ENCODE data around the gene NAA50.

Gene NAA50

GRCh38 chr3:113744941-113745755 is 901 bp downstream of the NAA50 start:
- TF ChIP-seq, protein P1, sequence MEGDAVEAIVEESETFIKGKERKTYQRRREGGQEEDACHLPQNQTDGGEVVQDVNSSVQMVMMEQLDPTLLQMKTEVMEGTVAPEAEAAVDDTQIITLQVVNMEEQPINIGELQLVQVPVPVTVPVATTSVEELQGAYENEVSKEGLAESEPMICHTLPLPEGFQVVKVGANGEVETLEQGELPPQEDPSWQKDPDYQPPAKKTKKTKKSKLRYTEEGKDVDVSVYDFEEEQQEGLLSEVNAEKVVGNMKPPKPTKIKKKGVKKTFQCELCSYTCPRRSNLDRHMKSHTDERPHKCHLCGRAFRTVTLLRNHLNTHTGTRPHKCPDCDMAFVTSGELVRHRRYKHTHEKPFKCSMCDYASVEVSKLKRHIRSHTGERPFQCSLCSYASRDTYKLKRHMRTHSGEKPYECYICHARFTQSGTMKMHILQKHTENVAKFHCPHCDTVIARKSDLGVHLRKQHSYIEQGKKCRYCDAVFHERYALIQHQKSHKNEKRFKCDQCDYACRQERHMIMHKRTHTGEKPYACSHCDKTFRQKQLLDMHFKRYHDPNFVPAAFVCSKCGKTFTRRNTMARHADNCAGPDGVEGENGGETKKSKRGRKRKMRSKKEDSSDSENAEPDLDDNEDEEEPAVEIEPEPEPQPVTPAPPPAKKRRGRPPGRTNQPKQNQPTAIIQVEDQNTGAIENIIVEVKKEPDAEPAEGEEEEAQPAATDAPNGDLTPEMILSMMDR (IDR thresholded peaks at IDR 0.05; ENCODE audit: low read depth, low read length), result peak; percentile 66
- DNase-seq (ENCODE audit: low read depth, low spot score), result peak; percentile 89
- H3K4me3 ChIP-seq (ENCODE audit: low read depth, low read length), result peak overlapping the region; percentile 98
- in situ Hi-C loops (cut with HindIII; ENCODE audit: low sequenced_read_pairs), result no loop called here

GRCh38 chr3:113743006-113743630 is 2.9 kb downstream of the NAA50 start:
- DNase-seq (ENCODE audit: low read depth, low spot score), result no peak
- in situ Hi-C loops (cut with HindIII; ENCODE audit: low sequenced_read_pairs), result no loop called here
- TF ChIP-seq, protein P1 (IDR thresholded peaks at IDR 0.05; ENCODE audit: low read depth, low read length), result no peak
- H3K4me3 ChIP-seq (ENCODE audit: low read depth, low read length), result no peak overlapping the region

DNA sequence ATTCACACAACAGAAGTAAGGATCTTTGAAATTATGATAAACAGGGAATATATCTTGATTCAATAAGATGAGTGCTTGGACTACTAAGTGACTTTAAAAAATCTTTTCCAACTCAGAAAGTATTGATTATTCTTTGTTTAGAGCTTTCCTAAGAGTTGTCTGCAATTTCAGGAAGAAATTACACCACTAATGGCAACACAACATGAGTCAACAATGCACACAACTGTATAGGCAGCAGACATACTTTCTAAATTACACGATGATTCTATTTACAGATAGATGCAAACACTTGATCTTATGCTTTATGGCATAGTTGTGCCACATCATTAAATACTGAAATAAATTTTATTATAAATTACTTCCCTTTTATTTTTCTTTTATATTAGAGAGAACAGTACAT is 4.4 kb downstream of the NAA50 start:
- TF ChIP-seq, protein P1 (IDR thresholded peaks at IDR 0.05; ENCODE audit: low read depth, low read length), result no peak
- no peak for DNase-seq (ENCODE audit: low read depth, low spot score)
- H3K4me3 ChIP-seq (ENCODE audit: low read depth, low read length), result no peak overlapping the region
- in situ Hi-C loops (cut with HindIII; ENCODE audit: low sequenced_read_pairs), result no loop called here

- TF ChIP-seq, protein P1 (IDR thresholded peaks at IDR 0.05; ENCODE audit: low read depth, low read length), result no peak
- in situ Hi-C loops (cut with HindIII; ENCODE audit: low sequenced_read_pairs), result no loop called here
- DNase-seq (ENCODE audit: low read depth, low spot score), result no peak
- H3K4me3 ChIP-seq (ENCODE audit: low read depth, low read length), result no peak overlapping the region
Measured at GRCh38 chr3:113741086-113741485, 5.0 kb downstream of the NAA50 start.

DNA sequence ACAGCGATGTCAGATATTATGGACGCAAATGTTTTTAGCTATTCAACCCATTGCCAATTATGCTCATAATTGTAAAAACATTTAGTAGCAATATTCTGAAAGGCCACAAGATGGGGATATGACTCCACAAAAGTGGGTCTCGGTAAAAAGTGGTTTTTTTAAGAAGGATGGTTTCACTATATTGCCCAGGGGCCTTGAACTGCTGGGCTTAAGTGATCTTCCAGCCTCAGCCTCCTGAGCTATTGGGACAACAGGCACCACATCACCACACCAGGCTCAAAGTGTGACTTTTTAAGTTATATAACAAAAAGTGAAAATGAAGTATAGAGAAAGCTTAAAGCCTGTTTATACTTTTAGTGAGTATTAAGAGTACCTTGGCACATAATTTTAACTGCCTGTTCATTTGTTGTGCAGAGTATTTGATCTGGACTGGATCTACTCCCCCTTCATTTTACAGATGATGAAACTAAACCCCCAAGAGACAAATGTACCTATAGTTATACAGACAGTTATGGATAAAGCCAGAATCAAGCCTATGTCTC is 9.4 kb downstream of the NAA50 start:
- DNase-seq (ENCODE audit: low read depth, low spot score), result peak; percentile 78
- in situ Hi-C loops (cut with HindIII; ENCODE audit: low sequenced_read_pairs), result no loop called here
- TF ChIP-seq, protein P1 (IDR thresholded peaks at IDR 0.05; ENCODE audit: low read depth, low read length), result peak; percentile 46
- no peak overlapping the region for H3K4me3 ChIP-seq (ENCODE audit: low read depth, low read length)

GRCh38 chr3:113731694-113732093 is 14.4 kb downstream of the NAA50 start:
- DNase-seq (ENCODE audit: low read depth, low spot score), result no peak
- in situ Hi-C loops (cut with HindIII; ENCODE audit: low sequenced_read_pairs), result no loop called here
- TF ChIP-seq, protein P1 (IDR thresholded peaks at IDR 0.05; ENCODE audit: low read depth, low read length), result no peak
- H3K4me3 ChIP-seq (ENCODE audit: low read depth, low read length), result no peak overlapping the region

All from astrocyte of the spinal cord (primary cell).